Trophoblast cell (in vitro differentiated cells and primary cell): ENCODE data around the gene MGAM2.
A peak's percentile ranks its signal among the peaks of the same experiment; 100 is the strongest.

Experiments
- DNase-seq, 2 donors: peaks; one replicate each; pipeline ENCODE4 v3.0.0-alpha.2; 2016
- H2AFZ ChIP-seq: 2 replicates; pipeline ENCODE4 v1.6.1; 2013; ENCODE audit warnings: low read length, moderate library complexity, mild to moderate bottlenecking; ENCODE audit not compliant: insufficient read depth, poor library complexity
- H2AK5ac ChIP-seq: 2 replicates; pipeline ENCODE4 v1.6.1; 2013; ENCODE audit warnings: mild to moderate bottlenecking, low read length
- H2BK120ac ChIP-seq: 2 replicates; pipeline ENCODE4 v1.6.1; 2013; ENCODE audit warnings: low read length, mild to moderate bottlenecking, moderate library complexity; ENCODE audit not compliant: insufficient read depth, poor library complexity
- H2BK12ac ChIP-seq: 2 replicates; pipeline ENCODE4 v1.6.1; 2013; ENCODE audit warnings: mild to moderate bottlenecking, low read length, moderate library complexity
- H2BK5ac ChIP-seq: 2 replicates; pipeline ENCODE4 v1.6.1; 2013; ENCODE audit warnings: low read length, low read depth, moderate library complexity, mild to moderate bottlenecking; ENCODE audit not compliant: poor library complexity
- H3K14ac ChIP-seq: 2 replicates; pipeline ENCODE4 v1.6.1; 2013; ENCODE audit warnings: mild to moderate bottlenecking, low read length
- H3K18ac ChIP-seq: 2 replicates; pipeline ENCODE4 v1.6.1; 2013; ENCODE audit warnings: mild to moderate bottlenecking, low read length
- H3K23ac ChIP-seq: 2 replicates; pipeline ENCODE4 v1.6.1; 2013; ENCODE audit warnings: low read length
- H3K27ac ChIP-seq: 2 replicates; pipeline ENCODE4 v1.5.1; 2013; ENCODE audit warnings: low read depth, mild to moderate bottlenecking, inconsistent platforms, low read length, moderate library complexity
- H3K27me3 ChIP-seq: 2 replicates; pipeline ENCODE4 v1.6.1; 2013; ENCODE audit warnings: inconsistent platforms, mild to moderate bottlenecking, low read length, moderate library complexity; ENCODE audit not compliant: insufficient read depth
- H3K36me3 ChIP-seq, 2 experiments: 1 replicate in 1 of 2; 2 replicates in 1 of 2; pipeline ENCODE4 v1.6.1; 2013; ENCODE audit warnings: low read length in 2 of 2, mild to moderate bottlenecking in 2 of 2, moderate library complexity in 1 of 2; ENCODE audit not compliant: insufficient read depth in 2 of 2, control insufficient read depth in 1 of 2
- H3K4ac ChIP-seq: 2 replicates; pipeline ENCODE4 v1.6.1; 2013; ENCODE audit warnings: low read depth, mild to moderate bottlenecking, low read length, moderate library complexity
- H3K4me1 ChIP-seq, 2 experiments: 1 replicate in 1 of 2; 2 replicates in 1 of 2; pipeline ENCODE4 v1.6.1; 2013; ENCODE audit warnings: low read length in 2 of 2, mild to moderate bottlenecking in 2 of 2, moderate library complexity in 1 of 2; ENCODE audit not compliant: insufficient read depth in 2 of 2, control insufficient read depth in 1 of 2
- H3K4me2 ChIP-seq: 2 replicates; pipeline ENCODE4 v1.6.1; 2013; ENCODE audit warnings: inconsistent platforms, mild to moderate bottlenecking, low read length, moderate library complexity
- H3K4me3 ChIP-seq: 2 replicates; pipeline ENCODE4 v1.5.1; 2013; ENCODE audit warnings: mild to moderate bottlenecking, low read depth, low read length, inconsistent platforms
- H3K79me1 ChIP-seq: one replicate; pipeline ENCODE4 v1.6.1; 2013; ENCODE audit warnings: low read length
- H3K79me2 ChIP-seq: 2 replicates; pipeline ENCODE4 v1.6.1; 2013; ENCODE audit warnings: low read length, mild to moderate bottlenecking; ENCODE audit not compliant: control insufficient read depth, insufficient read depth, poor library complexity
- H3K9ac ChIP-seq: 2 replicates; pipeline ENCODE4 v1.6.1; 2013; ENCODE audit warnings: mild to moderate bottlenecking, low read length
- H3K9me3 ChIP-seq: 2 replicates; pipeline ENCODE4 v1.6.1; 2013; ENCODE audit warnings: low read depth, mild to moderate bottlenecking, control low read depth, inconsistent platforms, low read length; ENCODE audit not compliant: insufficient read depth
- H4K12ac ChIP-seq: 2 replicates; pipeline ENCODE4 v1.6.1; 2013; ENCODE audit warnings: low read depth, mild to moderate bottlenecking, low read length, moderate library complexity
- H4K8ac ChIP-seq: 2 replicates; pipeline ENCODE4 v1.6.1; 2013; ENCODE audit warnings: low read depth, mild to moderate bottlenecking, low read length, moderate library complexity
- H4K91ac ChIP-seq: one replicate; pipeline ENCODE4 v1.6.1; 2013; ENCODE audit warnings: low read depth, mild to moderate bottlenecking, low read length, moderate library complexity
- WGBS: extraction: QIAGEN DNeasy Blood & Tissue Kit; methylation state at CpG from one replicate; pipeline ENCODE4 v1.1.7; 2013; ENCODE audit warnings: missing lambda C conversion rate; ENCODE audit not compliant: insufficient read length, insufficient coverage; ENCODE audit errors: extremely low coverage; 5-methylcytosine and 5-hydroxymethylcytosine counted together

The MGAM2 gene

DNA sequence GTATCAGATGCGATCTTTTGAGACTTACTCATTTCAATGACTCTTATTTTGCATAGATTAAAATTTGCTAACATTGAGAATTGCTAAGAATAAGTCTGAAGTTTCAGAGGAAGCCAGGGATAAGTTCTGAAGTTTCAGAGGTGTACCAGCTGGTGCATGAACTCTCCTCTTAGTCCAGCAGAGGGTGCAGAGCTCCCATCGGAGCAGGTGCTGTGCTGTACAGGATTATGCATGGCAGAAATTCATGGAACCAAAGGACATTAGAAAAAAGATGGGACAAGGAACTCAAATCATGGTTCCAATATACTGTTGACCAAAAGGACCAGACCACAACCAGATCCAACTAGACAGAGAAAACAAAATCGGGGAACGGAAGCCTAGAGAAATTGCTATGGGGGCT lies 41.9 kb downstream of the MGAM2 start:
- Histone ChIP-seq H4K8ac (no peak overlapping the region), H2BK5ac (no peak overlapping the region), H4K91ac (no peak overlapping the region), H4K12ac (no peak overlapping the region), H3K79me1 (no peaks in the 10 kb centered on the region), H3K9ac (no peak overlapping the region), H3K4me3 (no peak overlapping the region), H2AFZ (no peak overlapping the region), H3K14ac (no peak overlapping the region), H3K23ac (no peak overlapping the region), H3K9me3 (no peaks in the 10 kb centered on the region), H3K27ac (no peak overlapping the region), H2AK5ac (no peak overlapping the region), H3K36me3 (no peaks in the 10 kb centered on the region), H3K4me2 (no peak overlapping the region), H2BK120ac (no peak overlapping the region), H2BK12ac (no peak overlapping the region), H3K18ac (no peak overlapping the region), H3K27me3 (no peaks in the 10 kb centered on the region), H3K4me1 (no peaks in the 10 kb centered on the region), H3K79me2 (no peaks in the 10 kb centered on the region), H3K4ac (no peak overlapping the region)
- WGBS, result no CpG with 5 or more reads among the region's 4 CpGs
- DNase-seq, result peak; percentile 7 to 46

- Histone ChIP-seq H2AK5ac (no peak overlapping the region), H3K27me3 (no peaks in the 10 kb centered on the region), H3K14ac (no peak overlapping the region), H3K4me1 (no peaks in the 10 kb centered on the region), H3K4me3 (no peak overlapping the region), H4K8ac (no peak overlapping the region), H4K12ac (no peak overlapping the region), H3K9me3 (no peaks in the 10 kb centered on the region), H3K18ac (no peak overlapping the region), H3K36me3 (no peaks in the 10 kb centered on the region), H2BK120ac (no peak overlapping the region), H3K23ac (no peak overlapping the region), H3K9ac (no peak overlapping the region), H3K27ac (no peak overlapping the region), H3K4me2 (no peak overlapping the region), H4K91ac (no peak overlapping the region), H2AFZ (no peak overlapping the region), H3K79me2 (no peaks in the 10 kb centered on the region), H2BK12ac (no peak overlapping the region), H3K4ac (no peak overlapping the region), H3K79me1 (no peaks in the 10 kb centered on the region), H2BK5ac (no peak overlapping the region)
- DNase-seq, result no peak
- WGBS, result no CpG with 5 or more reads among the region's 2 CpGs
Measured at GRCh38 chr7:142158736-142159496, 47.4 kb downstream of the MGAM2 start.

DNA sequence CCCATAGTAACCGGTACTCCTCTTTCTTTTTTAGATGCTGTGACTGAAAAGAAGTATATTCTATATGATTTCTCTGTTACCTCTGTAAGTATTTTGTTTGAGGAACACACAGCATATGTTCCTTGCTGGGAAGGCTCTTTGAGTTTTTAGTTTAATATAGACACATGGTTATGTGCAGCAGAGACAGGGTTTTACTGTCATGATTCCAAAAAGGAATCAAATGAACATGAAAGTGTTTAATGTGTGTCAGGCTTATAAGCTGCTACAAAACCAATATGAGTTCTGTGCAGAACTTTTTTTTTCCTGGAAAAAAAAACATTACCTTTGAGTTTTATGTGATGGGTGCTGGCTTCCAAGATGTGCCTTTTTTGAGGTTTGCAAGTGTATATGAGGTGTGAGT lies 50.4 kb downstream of the MGAM2 start:
- H3K4me1 ChIP-seq, result no peaks in the 10 kb centered on the region
- no peak overlapping the region for H3K4me2 ChIP-seq
- no peak overlapping the region for H2BK5ac ChIP-seq
- no peaks in the 10 kb centered on the region for H3K27me3 ChIP-seq
- H3K18ac ChIP-seq, result no peak overlapping the region
- no peak overlapping the region for H2BK120ac ChIP-seq
- no peak overlapping the region for H3K14ac ChIP-seq
- no peak overlapping the region for H3K4ac ChIP-seq
- H3K79me1 ChIP-seq, result no peaks in the 10 kb centered on the region
- no CpG with 5 or more reads among the region's 1 CpG for WGBS
- no peak overlapping the region for H3K23ac ChIP-seq
- H4K91ac ChIP-seq, result no peak overlapping the region
- no peak overlapping the region for H3K27ac ChIP-seq
- no peak overlapping the region for H2AK5ac ChIP-seq
- no peak overlapping the region for H2AFZ ChIP-seq
- H3K9me3 ChIP-seq, result no peaks in the 10 kb centered on the region
- DNase-seq, result no peak
- H3K36me3 ChIP-seq, result no peaks in the 10 kb centered on the region
- H3K9ac ChIP-seq, result no peak overlapping the region
- no peak overlapping the region for H4K8ac ChIP-seq
- H3K79me2 ChIP-seq, result no peaks in the 10 kb centered on the region
- no peak overlapping the region for H4K12ac ChIP-seq
- no peak overlapping the region for H3K4me3 ChIP-seq
- no peak overlapping the region for H2BK12ac ChIP-seq

GRCh38 chr7:142168746-142169145 lies 57.2 kb downstream of the MGAM2 start:
- H3K9me3 ChIP-seq, result no peaks in the 10 kb centered on the region
- no peak overlapping the region for H3K27ac ChIP-seq
- peak in 1 of 2 donors; percentile 18 for DNase-seq
- H4K8ac ChIP-seq, result no peak overlapping the region
- H3K14ac ChIP-seq, result no peak overlapping the region
- no peak overlapping the region for H2BK120ac ChIP-seq
- no peak overlapping the region for H3K18ac ChIP-seq
- no peak overlapping the region for H3K4me3 ChIP-seq
- no peaks in the 10 kb centered on the region for H3K36me3 ChIP-seq
- no peak overlapping the region for H3K4me2 ChIP-seq
- H3K79me1 ChIP-seq, result no peaks in the 10 kb centered on the region
- no peak overlapping the region for H2BK5ac ChIP-seq
- H3K27me3 ChIP-seq, result no peaks in the 10 kb centered on the region
- H3K4me1 ChIP-seq, result no peaks in the 10 kb centered on the region
- H2AK5ac ChIP-seq, result no peak overlapping the region
- no peak overlapping the region for H4K91ac ChIP-seq
- no peak overlapping the region for H3K9ac ChIP-seq
- WGBS, result no CpG with 5 or more reads among the region's 2 CpGs
- no peak overlapping the region for H4K12ac ChIP-seq
- H3K79me2 ChIP-seq, result no peaks in the 10 kb centered on the region
- no peak overlapping the region for H3K4ac ChIP-seq
- H2BK12ac ChIP-seq, result no peak overlapping the region
- no peak overlapping the region for H2AFZ ChIP-seq
- H3K23ac ChIP-seq, result no peak overlapping the region
